ENCODE results near the gene C1orf141. TPM values are rescaled to one million over a fixed set of nuclear protein-coding genes. Genes with fewer than 3 reads are reported as not detected.

The C1orf141 gene
- total RNA-seq, 1 experiment from 2014 or later, result not detected

DNA sequence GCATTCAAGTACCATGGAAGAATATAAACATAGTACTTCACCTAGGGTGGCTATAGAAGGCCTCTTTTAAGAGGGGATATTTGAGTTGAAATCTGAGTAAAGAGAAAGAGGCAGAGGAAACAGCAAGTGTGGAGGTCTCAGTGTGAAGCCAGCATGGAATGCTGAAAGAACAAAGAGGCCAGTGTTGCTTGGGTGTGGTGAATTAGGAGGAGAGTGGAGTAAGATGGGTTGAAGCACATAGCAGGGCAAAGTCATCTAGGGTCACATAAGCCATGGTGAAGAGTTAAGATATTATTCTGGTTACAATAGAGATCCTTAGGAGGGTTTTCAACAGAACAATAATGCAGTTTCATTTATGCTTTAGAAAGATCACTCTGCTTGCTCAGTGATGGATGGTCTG, 37.5 kb downstream of the C1orf141 start:
- CTCF ChIA-PET, result interaction anchor here (0.6 kb wide), 1 partner anchor 97 kb away, joined by 4 read pairs; no protein-coding TSS in a partner anchor
- peaks cover 11% of the 10 kb centered on the region for H3K4me1 Mint-ChIP-seq (ENCODE audit: low read depth, unreplicated experiment)
- TF ChIP-seq CTCF (IDR thresholded peaks at IDR 0.05; ENCODE audit: unreplicated experiment), result no peak
- H3K27ac Mint-ChIP-seq (ENCODE audit: unreplicated experiment), result no peak overlapping the region
- no peak for DNase-seq
- BruUV-seq (replicated peaks), result no TSS peak
- no peaks in the 10 kb centered on the region for H3K9me3 Mint-ChIP-seq (ENCODE audit: low read depth, unreplicated experiment)
- intact Hi-C loops (cut with micrococcal nuclease; ENCODE audit: unreplicated experiment), result no loop called here
- no peaks in the 10 kb centered on the region for H3K36me3 Mint-ChIP-seq (ENCODE audit: insufficient read depth, unreplicated experiment)
- no peaks in the 10 kb centered on the region for H3K27me3 Mint-ChIP-seq (ENCODE audit: unreplicated experiment)
- H3K4me3 Mint-ChIP-seq (ENCODE audit: low read depth, unreplicated experiment), result no peak overlapping the region

GRCh38 chr1:67094191-67094590, 40.6 kb downstream of the C1orf141 start:
- CTCF ChIA-PET, result no interaction called here
- no peaks in the 10 kb centered on the region for H3K9me3 Mint-ChIP-seq (ENCODE audit: low read depth, unreplicated experiment)
- no TSS peak for BruUV-seq (replicated peaks)
- no peaks in the 10 kb centered on the region for H3K27me3 Mint-ChIP-seq (ENCODE audit: unreplicated experiment)
- no peak overlapping the region for H3K27ac Mint-ChIP-seq (ENCODE audit: unreplicated experiment)
- H3K4me3 Mint-ChIP-seq (ENCODE audit: low read depth, unreplicated experiment), result no peak overlapping the region
- no peak for TF ChIP-seq CTCF (IDR thresholded peaks at IDR 0.05; ENCODE audit: unreplicated experiment)
- intact Hi-C loops (cut with micrococcal nuclease; ENCODE audit: unreplicated experiment), result no loop called here
- H3K36me3 Mint-ChIP-seq (ENCODE audit: insufficient read depth, unreplicated experiment), result no peaks in the 10 kb centered on the region
- H3K4me1 Mint-ChIP-seq (ENCODE audit: low read depth, unreplicated experiment), result peaks cover 11% of the 10 kb centered on the region
- DNase-seq, result no peak

DNA sequence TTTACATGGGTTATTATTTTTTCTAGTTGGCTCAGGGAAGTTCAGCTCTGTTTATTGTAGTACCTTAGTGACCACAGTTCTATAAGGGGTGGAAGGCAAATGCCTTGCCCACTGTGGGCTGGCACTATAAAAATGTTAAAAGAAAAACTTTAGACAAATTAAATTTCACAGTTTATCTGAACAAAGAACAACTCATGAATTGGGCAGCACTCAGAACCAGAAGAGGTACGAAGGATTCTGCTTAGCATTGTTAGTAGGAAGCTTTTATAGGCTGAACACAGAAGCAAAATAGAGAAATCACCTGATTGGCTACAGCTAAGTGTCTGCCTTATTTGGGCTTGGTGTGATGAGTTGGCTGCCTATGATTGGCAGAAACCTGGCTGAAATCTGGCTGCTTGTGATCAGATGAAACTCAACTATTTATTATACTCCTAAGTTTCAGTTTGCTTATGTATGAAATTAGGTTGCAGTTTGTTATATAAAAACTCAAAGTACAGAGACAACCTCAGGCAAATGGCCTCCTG, 45.0 kb downstream of the C1orf141 start:
- CTCF ChIA-PET, result no interaction called here
- intact Hi-C loops (cut with micrococcal nuclease; ENCODE audit: unreplicated experiment), result no loop called here

GRCh38 chr1:67088440-67088839, 46.3 kb downstream of the C1orf141 start:
- H3K4me1 Mint-ChIP-seq (ENCODE audit: low read depth, unreplicated experiment), result no peaks in the 10 kb centered on the region
- H3K27ac Mint-ChIP-seq (ENCODE audit: unreplicated experiment), result no peak overlapping the region

More for the DNA sequence above, 45.0 kb downstream of the C1orf141 start:
- DNase-seq, result no peak
- H3K4me1 Mint-ChIP-seq (ENCODE audit: low read depth, unreplicated experiment), result no peaks in the 10 kb centered on the region
- no peaks in the 10 kb centered on the region for H3K36me3 Mint-ChIP-seq (ENCODE audit: insufficient read depth, unreplicated experiment)
- no peaks in the 10 kb centered on the region for H3K27me3 Mint-ChIP-seq (ENCODE audit: unreplicated experiment)
- no peaks in the 10 kb centered on the region for H3K9me3 Mint-ChIP-seq (ENCODE audit: low read depth, unreplicated experiment)
- no peak overlapping the region for H3K4me3 Mint-ChIP-seq (ENCODE audit: low read depth, unreplicated experiment)
- no peak for TF ChIP-seq CTCF (IDR thresholded peaks at IDR 0.05; ENCODE audit: unreplicated experiment)
- no TSS peak for BruUV-seq (replicated peaks)
- H3K27ac Mint-ChIP-seq (ENCODE audit: unreplicated experiment), result no peak overlapping the region

More at GRCh38 chr1:67088440-67088839, 46.3 kb downstream of the C1orf141 start:
- Mint-ChIP-seq H3K4me3 (ENCODE audit: low read depth, unreplicated experiment) (no peak overlapping the region), H3K9me3 (ENCODE audit: low read depth, unreplicated experiment) (no peaks in the 10 kb centered on the region), H3K36me3 (ENCODE audit: insufficient read depth, unreplicated experiment) (no peaks in the 10 kb centered on the region), H3K27me3 (ENCODE audit: unreplicated experiment) (no peaks in the 10 kb centered on the region)
- DNase-seq, result no peak
- CTCF ChIA-PET, result interaction anchor here (0.6 kb wide), 1 partner anchor 12 kb away, joined by 3 read pairs; no protein-coding TSS in a partner anchor
- no peak for TF ChIP-seq CTCF (IDR thresholded peaks at IDR 0.05; ENCODE audit: unreplicated experiment)
- no TSS peak for BruUV-seq (replicated peaks)
- intact Hi-C loops (cut with micrococcal nuclease; ENCODE audit: unreplicated experiment), result no loop called here

All from Calu3 (cell line).